ENCODE results near the gene PAK5.

PAK5 gene

DNA sequence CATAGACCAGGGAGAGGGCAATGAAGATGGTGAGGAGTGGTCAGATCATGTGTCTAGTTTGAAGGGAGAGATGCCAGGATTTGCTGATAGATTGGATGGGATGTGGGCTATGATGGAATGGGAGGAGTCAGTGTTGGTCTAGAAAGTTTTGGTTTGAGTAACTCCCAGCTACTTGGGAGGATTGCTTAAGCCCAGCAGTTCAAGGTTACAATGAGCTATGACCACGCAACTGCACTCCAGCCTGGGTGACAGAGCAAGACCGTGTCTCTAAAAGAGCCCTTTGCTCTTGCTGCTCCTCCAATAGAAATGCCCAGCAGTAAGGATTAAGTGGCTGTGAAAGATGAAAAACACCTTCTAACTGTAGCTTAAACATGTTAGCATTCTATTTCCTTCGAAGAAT, 342.7 kb downstream of the PAK5 start:
- H3K27ac ChIP-seq (ENCODE audit: poor library complexity, severe bottlenecking), result no peak overlapping the region
- H3K27me3 ChIP-seq (ENCODE audit: insufficient read depth, poor library complexity, severe bottlenecking), result peaks cover 4% of the 10 kb centered on the region
- ATAC-seq (ENCODE audit: low read depth), result no peak
- no peak for DNase-seq (ENCODE audit: low spot score)
- TF ChIP-seq, protein P1, sequence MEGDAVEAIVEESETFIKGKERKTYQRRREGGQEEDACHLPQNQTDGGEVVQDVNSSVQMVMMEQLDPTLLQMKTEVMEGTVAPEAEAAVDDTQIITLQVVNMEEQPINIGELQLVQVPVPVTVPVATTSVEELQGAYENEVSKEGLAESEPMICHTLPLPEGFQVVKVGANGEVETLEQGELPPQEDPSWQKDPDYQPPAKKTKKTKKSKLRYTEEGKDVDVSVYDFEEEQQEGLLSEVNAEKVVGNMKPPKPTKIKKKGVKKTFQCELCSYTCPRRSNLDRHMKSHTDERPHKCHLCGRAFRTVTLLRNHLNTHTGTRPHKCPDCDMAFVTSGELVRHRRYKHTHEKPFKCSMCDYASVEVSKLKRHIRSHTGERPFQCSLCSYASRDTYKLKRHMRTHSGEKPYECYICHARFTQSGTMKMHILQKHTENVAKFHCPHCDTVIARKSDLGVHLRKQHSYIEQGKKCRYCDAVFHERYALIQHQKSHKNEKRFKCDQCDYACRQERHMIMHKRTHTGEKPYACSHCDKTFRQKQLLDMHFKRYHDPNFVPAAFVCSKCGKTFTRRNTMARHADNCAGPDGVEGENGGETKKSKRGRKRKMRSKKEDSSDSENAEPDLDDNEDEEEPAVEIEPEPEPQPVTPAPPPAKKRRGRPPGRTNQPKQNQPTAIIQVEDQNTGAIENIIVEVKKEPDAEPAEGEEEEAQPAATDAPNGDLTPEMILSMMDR (IDR thresholded peaks at IDR 0.05; ENCODE audit: poor library complexity, severe bottlenecking), result no peak
- no peaks in the 10 kb centered on the region for H3K9me3 ChIP-seq (ENCODE audit: severe bottlenecking)
- no peak overlapping the region for H3K4me3 ChIP-seq (ENCODE audit: severe bottlenecking)
- H3K36me3 ChIP-seq (ENCODE audit: low read depth), result no peaks in the 10 kb centered on the region
- H3K4me1 ChIP-seq (ENCODE audit: insufficient read depth, poor library complexity, severe bottlenecking), result no peaks in the 10 kb centered on the region

DNA sequence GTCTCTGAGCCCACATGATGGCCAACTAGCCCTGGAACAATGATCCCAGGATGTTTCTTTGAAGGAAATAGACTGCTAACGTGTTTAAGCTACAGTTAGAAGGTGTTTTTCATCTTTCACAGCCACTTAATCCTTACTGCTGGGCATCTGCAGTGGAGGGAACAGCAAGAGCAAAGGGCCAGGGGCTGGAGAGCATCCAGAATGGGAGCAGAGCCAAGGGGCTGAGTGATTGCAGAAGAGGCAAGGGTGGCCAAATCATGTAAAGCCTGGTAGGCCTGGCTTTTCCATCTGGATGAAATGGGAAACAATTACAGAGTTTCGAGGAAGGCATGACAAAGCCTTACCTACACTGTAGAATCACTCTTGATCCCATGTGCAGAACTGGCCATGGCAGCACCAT, 343.2 kb downstream of the PAK5 start:
- Histone ChIP-seq H3K36me3 (ENCODE audit: low read depth) (no peaks in the 10 kb centered on the region), H3K9me3 (ENCODE audit: severe bottlenecking) (no peaks in the 10 kb centered on the region), H3K27me3 (ENCODE audit: insufficient read depth, poor library complexity, severe bottlenecking) (peaks cover 4% of the 10 kb centered on the region), H3K27ac (ENCODE audit: poor library complexity, severe bottlenecking) (no peak overlapping the region), H3K4me1 (ENCODE audit: insufficient read depth, poor library complexity, severe bottlenecking) (no peaks in the 10 kb centered on the region), H3K4me3 (ENCODE audit: severe bottlenecking) (no peak overlapping the region)
- TF ChIP-seq, protein P1 (IDR thresholded peaks at IDR 0.05; ENCODE audit: poor library complexity, severe bottlenecking), result no peak
- DNase-seq (ENCODE audit: low spot score) (no peak), ATAC-seq (ENCODE audit: low read depth) (no peak)

DNA sequence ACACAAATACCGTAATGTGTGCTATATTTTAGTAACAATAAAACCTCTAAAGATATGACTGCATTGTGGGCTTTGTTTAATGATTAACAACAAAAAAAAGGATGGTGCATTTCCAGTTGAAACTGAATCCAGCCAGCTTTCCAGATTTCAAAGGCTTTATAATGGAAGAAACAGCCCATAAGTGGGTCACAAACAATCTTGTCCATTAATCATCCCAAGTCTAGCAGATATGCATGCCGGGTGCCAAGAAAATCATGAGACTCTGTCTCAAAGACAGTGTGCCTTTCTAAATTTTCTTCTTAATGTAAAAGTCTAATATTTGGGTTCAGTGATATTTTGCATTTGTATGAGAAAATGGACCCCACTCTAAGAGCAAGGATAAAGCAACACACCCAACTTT, 345.1 kb downstream of the PAK5 start:
- ATAC-seq (ENCODE audit: low read depth), result no peak
- Histone ChIP-seq H3K27ac (ENCODE audit: poor library complexity, severe bottlenecking) (no peak overlapping the region), H3K4me3 (ENCODE audit: severe bottlenecking) (no peak overlapping the region), H3K4me1 (ENCODE audit: insufficient read depth, poor library complexity, severe bottlenecking) (no peaks in the 10 kb centered on the region), H3K27me3 (ENCODE audit: insufficient read depth, poor library complexity, severe bottlenecking) (peaks cover 4% of the 10 kb centered on the region), H3K36me3 (ENCODE audit: low read depth) (no peaks in the 10 kb centered on the region), H3K9me3 (ENCODE audit: severe bottlenecking) (no peaks in the 10 kb centered on the region)
- TF ChIP-seq, protein P1 (IDR thresholded peaks at IDR 0.05; ENCODE audit: poor library complexity, severe bottlenecking), result no peak
- no peak for DNase-seq (ENCODE audit: low spot score)

DNA sequence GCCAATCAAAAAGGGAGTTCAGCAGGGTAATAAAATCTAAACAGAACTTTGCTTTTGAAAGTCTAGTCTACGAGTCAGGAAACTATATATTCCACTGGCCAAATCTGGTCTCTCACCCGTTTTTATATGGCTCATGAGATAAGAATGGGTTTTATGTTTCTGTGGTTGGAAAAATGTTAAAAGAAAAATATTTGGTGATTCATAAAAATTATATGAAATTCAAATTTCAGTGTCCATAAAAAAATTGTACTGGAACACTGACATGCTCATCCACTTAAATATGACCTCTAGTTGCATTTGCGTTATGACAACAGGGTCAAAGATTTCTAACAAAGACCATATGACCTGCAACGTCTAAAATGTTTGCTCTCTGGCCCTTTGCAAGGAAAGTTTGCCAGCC, 346.8 kb downstream of the PAK5 start:
- Histone ChIP-seq H3K4me1 (ENCODE audit: insufficient read depth, poor library complexity, severe bottlenecking) (no peaks in the 10 kb centered on the region), H3K27me3 (ENCODE audit: insufficient read depth, poor library complexity, severe bottlenecking) (peaks cover 4% of the 10 kb centered on the region), H3K27ac (ENCODE audit: poor library complexity, severe bottlenecking) (no peak overlapping the region), H3K9me3 (ENCODE audit: severe bottlenecking) (no peaks in the 10 kb centered on the region), H3K36me3 (ENCODE audit: low read depth) (no peaks in the 10 kb centered on the region), H3K4me3 (ENCODE audit: severe bottlenecking) (no peak overlapping the region)
- ATAC-seq (ENCODE audit: low read depth) (no peak), DNase-seq (ENCODE audit: low spot score) (no peak)
- TF ChIP-seq, protein P1 (IDR thresholded peaks at IDR 0.05; ENCODE audit: poor library complexity, severe bottlenecking), result no peak

DNA sequence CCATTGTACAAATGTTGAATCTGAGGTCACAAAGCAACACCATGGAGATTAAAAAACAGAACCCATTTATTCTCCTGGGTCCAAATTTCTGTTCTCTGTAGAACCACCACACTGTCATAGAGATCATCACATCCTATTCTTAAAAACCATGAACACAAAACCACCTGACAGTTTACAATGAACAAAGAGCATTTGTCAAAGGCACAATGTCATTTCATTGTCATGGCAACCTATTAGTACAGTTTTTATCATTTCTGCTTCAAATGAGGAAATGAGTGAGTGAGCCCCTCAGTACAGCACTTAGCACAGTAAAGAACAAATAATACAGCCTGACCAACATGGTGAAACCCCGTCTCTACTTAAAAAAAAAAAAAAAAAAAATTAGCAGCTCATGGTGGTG, 347.6 kb downstream of the PAK5 start:
- Histone ChIP-seq H3K4me3 (ENCODE audit: severe bottlenecking) (no peak overlapping the region), H3K27ac (ENCODE audit: poor library complexity, severe bottlenecking) (no peak overlapping the region), H3K9me3 (ENCODE audit: severe bottlenecking) (no peaks in the 10 kb centered on the region), H3K4me1 (ENCODE audit: insufficient read depth, poor library complexity, severe bottlenecking) (no peaks in the 10 kb centered on the region), H3K36me3 (ENCODE audit: low read depth) (no peaks in the 10 kb centered on the region), H3K27me3 (ENCODE audit: insufficient read depth, poor library complexity, severe bottlenecking) (peaks cover 4% of the 10 kb centered on the region)
- DNase-seq (ENCODE audit: low spot score) (no peak), ATAC-seq (ENCODE audit: low read depth) (no peak)
- TF ChIP-seq, protein P1 (IDR thresholded peaks at IDR 0.05; ENCODE audit: poor library complexity, severe bottlenecking), result no peak
